Choroid plexus epithelial cell (primary cell): ENCODE measurements around the gene SYF2.
"Not testable (repeated sequence)": the region's sequence is repeated elsewhere in the genome, so short reads cannot be mapped to it uniquely, and the experiment has no call there.

Source experiments
- DNase-seq: peaks from one replicate; pipeline ENCODE4 v3.0.0-alpha.2; 2010; ENCODE audit warnings: low read depth
- H3K4me3 ChIP-seq: 2 replicates; pipeline ENCODE4 v1.5.1; 2011; ENCODE audit warnings: low read depth, mild to moderate bottlenecking, control low read depth, low read length, moderate library complexity
- TF ChIP-seq, protein P1 (sequence below): conservative IDR thresholded peaks from 2 replicates; pipeline ENCODE4 v1.5.1; 2011; ENCODE audit warnings: low read depth, mild to moderate bottlenecking, control low read depth, inconsistent platforms, low read length, moderate library complexity

The SYF2 gene

GRCh38 chr1:25232027-25232865 is at the start of gene SYF2:
TSS of gene SYF2 (minus strand) at chr1:25232502. CDS start at chr1:25232467, 35 bp downstream.
- peak within 1 kb of the TSS; percentile 92 for H3K4me3 ChIP-seq

GRCh38 chr1:25279693-25280111 is 47.4 kb upstream of the SYF2 start:
- not testable (repeated sequence) for DNase-seq, H3K4me3 ChIP-seq

More at GRCh38 chr1:25232027-25232865, at the start of gene SYF2:
- peak; percentile 96 for DNase-seq
- TF ChIP-seq, protein P1, sequence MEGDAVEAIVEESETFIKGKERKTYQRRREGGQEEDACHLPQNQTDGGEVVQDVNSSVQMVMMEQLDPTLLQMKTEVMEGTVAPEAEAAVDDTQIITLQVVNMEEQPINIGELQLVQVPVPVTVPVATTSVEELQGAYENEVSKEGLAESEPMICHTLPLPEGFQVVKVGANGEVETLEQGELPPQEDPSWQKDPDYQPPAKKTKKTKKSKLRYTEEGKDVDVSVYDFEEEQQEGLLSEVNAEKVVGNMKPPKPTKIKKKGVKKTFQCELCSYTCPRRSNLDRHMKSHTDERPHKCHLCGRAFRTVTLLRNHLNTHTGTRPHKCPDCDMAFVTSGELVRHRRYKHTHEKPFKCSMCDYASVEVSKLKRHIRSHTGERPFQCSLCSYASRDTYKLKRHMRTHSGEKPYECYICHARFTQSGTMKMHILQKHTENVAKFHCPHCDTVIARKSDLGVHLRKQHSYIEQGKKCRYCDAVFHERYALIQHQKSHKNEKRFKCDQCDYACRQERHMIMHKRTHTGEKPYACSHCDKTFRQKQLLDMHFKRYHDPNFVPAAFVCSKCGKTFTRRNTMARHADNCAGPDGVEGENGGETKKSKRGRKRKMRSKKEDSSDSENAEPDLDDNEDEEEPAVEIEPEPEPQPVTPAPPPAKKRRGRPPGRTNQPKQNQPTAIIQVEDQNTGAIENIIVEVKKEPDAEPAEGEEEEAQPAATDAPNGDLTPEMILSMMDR: no peak

DNA sequence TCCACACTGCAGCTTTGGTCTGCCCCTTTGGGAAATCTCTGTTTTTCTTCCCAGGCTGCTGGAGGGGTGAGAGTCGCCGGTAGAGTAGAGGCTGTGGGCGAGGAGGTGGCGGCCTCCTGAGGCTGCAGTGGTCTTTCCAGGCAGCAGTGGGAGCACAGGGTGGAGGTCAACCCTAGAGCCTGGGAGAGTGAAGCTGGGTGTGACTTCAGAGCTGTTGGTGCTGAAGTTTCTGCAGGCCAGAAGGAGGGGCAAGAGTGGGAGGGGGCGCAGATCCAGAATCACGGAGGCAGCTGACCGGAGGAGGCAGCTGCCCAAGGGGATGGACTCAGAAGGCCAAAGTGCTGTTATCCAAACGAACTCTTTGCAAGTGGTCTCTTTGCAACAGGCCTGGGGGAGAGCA is 46.5 kb upstream of the SYF2 start:
- DNase-seq, H3K4me3 ChIP-seq: not testable (repeated sequence)

DNA sequence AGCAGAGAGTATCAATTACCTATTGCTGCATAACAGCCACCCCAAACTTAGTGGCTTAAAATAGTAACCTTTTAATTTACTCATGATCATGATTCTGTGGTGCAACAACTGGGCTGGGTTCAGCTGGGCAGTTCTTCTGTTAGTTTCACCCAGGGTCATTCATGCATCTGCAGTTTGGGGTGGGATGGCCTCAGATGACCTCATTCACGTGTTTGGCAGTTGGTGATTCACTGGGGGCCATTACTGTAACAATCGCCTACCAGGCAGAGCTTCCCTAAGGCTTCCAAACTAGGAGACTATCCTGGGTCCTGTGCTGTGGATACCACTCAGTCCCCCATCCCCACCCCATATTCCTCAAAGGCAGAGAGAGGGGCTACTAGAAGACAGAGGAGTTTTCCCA is 46.1 kb upstream of the SYF2 start:
- DNase-seq, H3K4me3 ChIP-seq: not testable (repeated sequence)

GRCh38 chr1:25277295-25277694 is 45.0 kb upstream of the SYF2 start:
- DNase-seq, H3K4me3 ChIP-seq: not testable (repeated sequence)

DNA sequence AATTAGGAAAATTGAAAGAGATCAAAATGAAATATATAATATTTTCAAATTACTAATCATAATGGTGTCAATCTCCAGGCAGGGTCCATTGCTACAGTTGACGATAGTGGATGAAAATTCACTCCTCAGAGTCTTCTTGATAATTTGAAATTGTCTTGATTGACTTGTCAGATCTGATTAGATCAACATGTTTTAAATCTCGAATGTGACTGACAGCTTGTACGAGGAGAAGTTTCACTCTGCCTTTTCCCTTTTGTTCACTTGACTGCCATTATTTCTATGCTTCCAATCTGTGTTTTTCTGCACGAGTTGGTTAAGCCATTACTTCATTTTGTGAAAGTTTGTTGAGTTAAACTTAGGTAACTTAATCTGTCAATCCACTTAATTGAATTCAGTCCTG is 43.3 kb upstream of the SYF2 start:
- DNase-seq, H3K4me3 ChIP-seq: not testable (repeated sequence)

GRCh38 chr1:25272238-25272637 is 39.9 kb upstream of the SYF2 start, which contains the start of gene RHD:
TSS of gene RHD (plus strand) at chr1:25272509. CDS start at chr1:25272548, 39 bp downstream.
- H3K4me3 ChIP-seq, DNase-seq: not testable (repeated sequence)

DNA sequence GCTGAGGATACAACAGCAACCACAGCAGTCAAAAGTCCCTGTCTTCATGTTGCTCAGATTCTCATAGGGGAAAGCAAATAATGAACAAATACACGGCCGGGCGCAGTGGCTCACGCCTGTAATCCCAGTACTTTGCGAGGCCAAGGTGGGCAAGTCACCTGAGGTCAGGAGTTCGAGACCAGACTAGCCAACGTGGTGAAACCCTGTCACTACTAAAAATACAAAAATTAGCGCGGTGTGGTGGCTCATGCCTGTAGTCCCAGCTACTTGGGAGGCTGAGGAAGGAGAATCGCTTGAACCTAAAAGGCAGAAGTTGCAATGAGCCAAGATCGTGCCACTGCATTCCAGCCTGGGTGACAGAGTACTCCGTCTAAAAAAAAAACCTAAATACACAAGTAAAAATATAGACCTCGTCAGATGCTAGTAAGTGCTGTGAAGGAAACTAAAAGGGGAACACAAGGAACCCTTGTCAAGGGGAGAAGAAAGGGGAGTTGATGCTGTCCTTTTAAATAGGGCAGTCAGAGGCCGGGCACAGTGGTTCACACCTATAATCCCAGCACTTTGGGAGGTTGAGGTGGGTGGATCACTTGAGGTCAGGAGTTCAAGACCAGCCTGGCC is 36.0 kb upstream of the SYF2 start:
- not testable (repeated sequence) for DNase-seq
- H3K4me3 ChIP-seq: peak overlapping the region; percentile 42

GRCh38 chr1:25267288-25268142 is 35.2 kb upstream of the SYF2 start:
- DNase-seq: peak; percentile 88
- peak overlapping the region; percentile 64 for H3K4me3 ChIP-seq

- peak overlapping the region; percentile 64 for H3K4me3 ChIP-seq
- TF ChIP-seq, protein P1: peak; percentile 25
- DNase-seq: not testable (repeated sequence)
Measured at GRCh38 chr1:25266554-25267287, 34.4 kb upstream of the SYF2 start.

GRCh38 chr1:25260336-25260735 is 28.0 kb upstream of the SYF2 start:
- not testable (repeated sequence) for DNase-seq, H3K4me3 ChIP-seq
